Measurements from ENCODE around the gene TMIGD1.

TMIGD1 gene

GRCh38 chr17:30275911-30276310 is 57.9 kb downstream of the TMIGD1 start:
- no peak for DNase-seq

GRCh38 chr17:30274887-30275286 is 59.0 kb downstream of the TMIGD1 start:
- DNase-seq = no peak

DNA sequence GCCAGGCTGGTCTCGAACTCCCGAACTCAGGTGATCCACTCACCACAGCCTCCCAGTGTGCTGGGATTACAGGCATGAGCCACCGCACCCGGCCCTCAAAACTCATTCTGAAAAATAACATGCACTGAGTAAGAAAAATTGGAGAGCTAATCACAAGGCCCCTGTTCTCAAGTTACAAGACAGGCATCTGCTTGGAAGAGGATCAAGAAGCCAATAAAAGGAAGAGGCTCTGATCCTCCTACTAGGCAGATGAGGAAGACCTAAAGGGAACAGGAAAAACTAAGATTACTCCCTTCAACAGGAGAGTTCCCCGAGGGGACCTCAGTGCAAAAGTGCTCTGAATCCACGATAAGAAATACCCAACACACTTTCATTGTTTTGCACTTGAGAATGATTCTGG is 60.5 kb downstream of the TMIGD1 start:
- no peak for DNase-seq

GRCh38 chr17:30271102-30271501 is 62.8 kb downstream of the TMIGD1 start:
- DNase-seq = no peak

- DNase-seq = no peak
Observed at GRCh38 chr17:30267625-30268024, 66.2 kb downstream of the TMIGD1 start.
